Dermis microvascular lymphatic vessel endothelial cell (primary cell): ENCODE measurements around the gene EBF4. TPM values are rescaled to one million over a fixed set of nuclear protein-coding genes. Genes with fewer than 3 reads are reported as not detected.
A peak's percentile ranks its signal among the peaks of the same experiment; 100 is the strongest.

Experiments used
- DNase-seq, 2 donors: peaks; one replicate each; pipeline versions ENCODE4 v3.0.0 to v3.0.0-alpha.2; 2010; ENCODE audit warnings: low read depth in 2 of 2
- total RNA-seq: library from RNA; depleted of rRNA; stranded (reverse); fragments of >200 nt; gene quantifications from 2 replicates; pipeline ENCODE4 v1.2.1, GENCODE V29; 2014

Gene EBF4
- total RNA-seq, 1 donor from 2014 or later = 0.77 TPM

DNA sequence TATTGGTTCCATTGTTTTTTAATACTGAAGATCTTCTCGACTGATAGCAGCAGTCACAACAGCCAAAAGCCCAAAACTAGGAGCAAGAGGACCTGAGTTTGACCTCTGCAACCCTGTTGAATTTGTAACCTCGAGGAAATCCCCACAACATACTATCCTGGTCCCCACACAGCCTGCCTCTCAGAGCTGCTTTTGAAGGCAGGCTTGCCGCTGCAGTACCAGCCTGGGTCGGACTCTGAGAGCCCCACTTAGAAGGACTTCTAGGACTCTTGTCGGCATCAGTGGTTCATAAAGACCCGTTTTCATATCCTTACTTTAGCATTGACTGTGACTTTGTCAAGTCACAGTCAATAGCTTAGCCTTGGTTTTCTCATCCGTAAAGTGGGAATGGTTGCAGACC lies 49.3 kb downstream of the EBF4 start:
- no peak for DNase-seq

DNA sequence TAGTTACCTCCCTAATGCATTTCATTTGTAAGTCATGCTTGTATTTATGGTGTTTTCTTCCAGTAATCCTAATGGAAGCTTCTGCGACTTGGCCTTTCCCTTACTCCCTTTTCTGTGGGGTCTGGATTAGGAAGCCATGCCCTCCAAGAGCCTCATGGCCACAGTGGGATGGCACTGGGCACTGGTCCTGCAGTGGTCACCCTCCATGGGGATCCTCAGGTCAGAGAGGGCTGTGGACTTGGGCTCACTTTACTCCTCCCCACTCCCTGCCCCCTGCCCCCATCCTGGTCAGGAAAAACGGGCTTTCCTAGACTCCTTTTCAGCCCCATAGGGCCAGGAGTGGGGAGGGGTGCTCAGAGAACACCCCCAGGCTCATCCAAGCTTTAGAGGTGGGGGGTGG lies 49.9 kb downstream of the EBF4 start:
- no peak for DNase-seq

- DNase-seq = peak; percentile 16 to 59
These were observed 50.5 kb downstream of the EBF4 start for GRCh38 chr20:2742934-2743559.

- no peak for DNase-seq
These were observed 52.7 kb downstream of the EBF4 start for GRCh38 chr20:2745060-2745910.

DNA sequence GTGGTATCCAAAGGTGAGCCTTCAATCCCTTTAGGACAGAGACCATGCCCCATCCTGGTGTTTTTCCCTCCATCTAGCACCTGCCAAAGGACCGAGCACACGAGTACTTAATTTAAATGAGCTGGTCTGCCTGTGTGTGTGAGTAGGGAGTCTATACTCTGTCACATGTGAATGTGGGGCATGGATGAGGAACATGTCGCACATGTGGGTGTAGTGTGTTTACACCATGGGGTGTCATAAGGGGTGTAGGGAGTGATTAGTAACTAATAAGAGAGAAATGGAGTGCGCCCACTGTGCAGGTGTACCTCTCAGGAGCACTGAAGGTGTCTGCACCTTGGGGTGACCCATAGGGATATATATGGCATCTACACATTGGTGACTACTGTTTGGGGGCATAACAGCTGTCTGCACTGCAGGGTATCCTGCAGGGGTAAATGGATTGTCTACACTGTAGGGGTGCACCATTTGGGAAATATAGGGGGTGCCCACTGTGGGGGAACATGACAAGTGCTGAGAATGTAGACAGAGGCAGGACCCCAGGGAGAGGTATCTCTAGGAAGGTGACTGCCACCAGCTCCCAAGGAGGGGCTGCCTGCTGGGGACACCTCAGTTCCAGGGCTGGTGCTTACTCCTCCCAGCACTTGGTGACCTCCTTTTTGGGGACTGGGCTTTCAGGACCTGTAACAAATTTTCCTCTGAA lies 53.5 kb downstream of the EBF4 start:
- no peak for DNase-seq

DNA sequence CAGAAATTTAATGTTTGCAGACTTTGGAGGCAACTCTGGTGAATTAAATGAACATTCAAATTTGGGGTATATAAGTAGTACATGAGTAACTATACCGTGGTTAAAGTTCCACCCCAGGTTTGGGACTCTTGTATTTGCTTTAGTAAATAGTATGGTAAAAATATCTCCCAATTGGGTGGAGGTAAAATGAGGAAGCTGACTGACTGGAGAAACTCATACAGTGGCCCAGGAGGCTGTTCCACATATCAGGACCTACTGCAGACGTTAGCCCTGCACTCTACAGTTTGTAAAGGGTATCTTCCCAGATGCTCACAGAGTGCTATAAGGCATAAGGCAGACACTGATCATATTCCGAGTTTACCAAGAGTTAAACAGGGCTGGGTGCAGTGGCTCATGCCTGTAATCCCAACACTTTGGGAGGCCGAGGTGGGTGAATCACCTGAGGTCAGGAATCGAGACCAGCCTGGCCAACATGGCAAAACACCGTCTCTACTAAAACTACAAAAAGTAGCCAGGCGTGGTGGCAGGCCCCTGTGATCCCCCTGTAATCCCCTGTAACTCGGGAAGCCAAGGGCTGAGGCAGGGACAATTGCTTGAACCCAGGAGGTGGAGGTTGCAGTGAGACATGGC lies 54.2 kb downstream of the EBF4 start:
- no peak for DNase-seq

- no peak for DNase-seq
These were observed 55.2 kb downstream of the EBF4 start for GRCh38 chr20:2747676-2748235.

DNA sequence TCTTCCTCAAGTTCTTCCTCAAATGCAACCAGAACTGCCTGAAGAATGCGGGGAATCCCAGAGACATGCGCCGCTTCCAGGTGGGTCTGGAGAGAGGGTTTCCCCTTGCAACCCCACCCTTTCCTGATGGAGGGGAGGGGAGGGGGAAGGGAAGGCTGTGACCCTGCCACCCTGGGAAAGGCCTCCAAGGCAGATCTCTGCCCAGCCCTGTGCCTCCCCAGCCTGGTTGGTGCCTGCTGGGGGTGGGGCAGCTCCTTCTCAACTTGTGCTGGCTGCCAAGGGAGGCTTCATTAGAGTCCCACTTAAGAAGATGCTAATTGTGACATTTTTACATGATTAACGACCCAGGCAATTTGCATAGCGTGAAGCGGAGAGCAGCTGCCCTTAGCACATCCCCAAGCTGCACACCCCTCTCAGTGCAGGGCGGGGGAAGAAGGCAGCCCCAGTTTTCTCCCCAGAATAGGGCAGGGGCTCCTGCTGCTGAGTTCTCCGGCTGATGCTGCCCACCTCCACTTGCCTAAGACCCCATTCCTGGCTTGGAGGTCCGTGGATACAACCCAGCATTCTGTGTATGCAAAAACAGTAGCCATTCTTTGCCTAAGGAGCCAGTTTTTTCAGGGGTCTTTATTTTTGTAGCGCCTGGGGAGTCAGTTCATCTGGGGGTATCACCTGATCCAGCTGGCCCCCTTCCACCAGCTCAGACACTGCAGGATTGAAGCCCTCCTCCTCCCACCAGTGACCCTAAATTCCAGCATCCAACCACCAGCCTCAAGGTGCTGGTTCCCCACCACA lies 56.2 kb downstream of the EBF4 start:
- DNase-seq = no peak

GRCh38 chr20:2749343-2749950 lies 56.9 kb downstream of the EBF4 start:
- DNase-seq = no peak

- no peak for DNase-seq
These were observed 57.4 kb downstream of the EBF4 start for GRCh38 chr20:2749951-2750490.

DNA sequence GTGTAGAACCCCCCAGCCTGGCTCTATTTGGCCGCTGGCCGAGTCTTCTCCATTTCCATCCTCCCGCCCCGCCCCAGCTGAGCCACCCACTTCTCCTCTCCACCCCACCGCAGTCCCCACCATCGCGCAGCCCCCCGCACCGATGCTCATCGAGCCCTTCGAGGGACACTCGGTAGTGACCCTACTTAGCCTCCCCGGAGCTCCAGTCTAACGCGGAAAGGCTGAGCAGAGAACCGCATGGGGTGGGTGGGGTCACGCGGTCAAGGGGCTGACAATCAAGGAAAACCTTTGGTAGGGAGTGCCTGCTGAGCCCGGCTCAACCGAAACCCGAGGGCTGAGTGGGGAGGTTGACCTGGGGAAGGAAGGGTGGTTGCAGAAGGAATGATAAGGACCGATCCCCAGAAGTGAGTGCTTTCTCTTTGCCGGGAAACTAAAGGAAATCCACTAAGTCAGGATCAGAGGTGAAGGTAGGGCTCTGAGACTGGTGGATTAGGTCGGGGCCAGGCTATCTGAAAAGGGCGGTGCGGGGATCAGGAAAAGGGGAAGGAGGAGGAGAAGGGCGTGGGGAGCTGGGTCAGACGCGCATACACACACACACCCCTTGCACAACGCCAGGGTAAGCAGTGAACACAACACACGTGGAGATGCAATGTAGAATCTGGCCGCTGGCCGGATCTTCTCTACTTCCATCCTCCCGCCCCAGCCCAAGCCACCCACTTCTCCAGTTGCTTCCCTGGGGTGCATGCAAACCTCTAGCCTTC lies 58.1 kb downstream of the EBF4 start:
- no peak for DNase-seq

GRCh38 chr20:2751347-2751877 lies 58.8 kb downstream of the EBF4 start:
- no peak for DNase-seq

- DNase-seq = no peak
These were observed 59.4 kb downstream of the EBF4 start for GRCh38 chr20:2751878-2752566.

GRCh38 chr20:2752567-2753460 lies 60.2 kb downstream of the EBF4 start:
- peak in 1 of 2 donors; percentile 47 for DNase-seq

- no peak for DNase-seq
These were observed 61.0 kb downstream of the EBF4 start for GRCh38 chr20:2753461-2754040.

- no peak for DNase-seq
These were observed 61.8 kb downstream of the EBF4 start for GRCh38 chr20:2754424-2754823.

- DNase-seq = no peak
These were observed 63.0 kb downstream of the EBF4 start for GRCh38 chr20:2755451-2756055.
